ENCODE measurements around the gene HOXB4.

Gene HOXB4

GRCh38 chr17:48589831-48590606 is 11.9 kb upstream of the HOXB4 start, which contains the start of gene HOXB3:
Gene HOXB3, minus strand, starts transcription at chr17:48590241. Its CDS starts 37,767 bp downstream, at chr17:48552474.
- no peak for DNase-seq (ENCODE audit: low read depth in 2 of 2)

GRCh38 chr17:48589060-48589830 is 11.1 kb upstream of the HOXB4 start:
- DNase-seq (ENCODE audit: low read depth in 2 of 2), result no peak

- no peak for DNase-seq (ENCODE audit: low read depth in 2 of 2)
Measured at GRCh38 chr17:48588528-48588927, 10.4 kb upstream of the HOXB4 start.

GRCh38 chr17:48588074-48588415 is 9.9 kb upstream of the HOXB4 start:
- DNase-seq (ENCODE audit: low read depth in 2 of 2), result no peak

GRCh38 chr17:48587276-48588073 is 9.3 kb upstream of the HOXB4 start:
- DNase-seq (ENCODE audit: low read depth in 2 of 2), result no peak

GRCh38 chr17:48586355-48587258 is 8.5 kb upstream of the HOXB4 start:
- no peak for DNase-seq (ENCODE audit: low read depth in 2 of 2)

GRCh38 chr17:48584223-48584741 is 6.1 kb upstream of the HOXB4 start:
- DNase-seq (ENCODE audit: low read depth in 2 of 2), result no peak

GRCh38 chr17:48583708-48584222 is 5.6 kb upstream of the HOXB4 start:
- no peak for DNase-seq (ENCODE audit: low read depth in 2 of 2)

GRCh38 chr17:48582750-48583069 is 4.6 kb upstream of the HOXB4 start:
- no peak for DNase-seq (ENCODE audit: low read depth in 2 of 2)

- no peak for DNase-seq (ENCODE audit: low read depth in 2 of 2)
Measured at GRCh38 chr17:48579760-48580554, 1.8 kb upstream of the HOXB4 start.

GRCh38 chr17:48579471-48579759 is 1.3 kb upstream of the HOXB4 start:
- no peak for DNase-seq (ENCODE audit: low read depth in 2 of 2)

GRCh38 chr17:48578616-48579470 is 693 bp upstream of the HOXB4 start:
- no peak for DNase-seq (ENCODE audit: low read depth in 2 of 2)

- DNase-seq (ENCODE audit: low read depth in 2 of 2), result no peak
Measured at GRCh38 chr17:48577330-48577945, 712 bp downstream of the HOXB4 start.

- no peak for DNase-seq (ENCODE audit: low read depth in 2 of 2)
Measured at GRCh38 chr17:48576479-48577309, 1.5 kb downstream of the HOXB4 start.

- no peak for DNase-seq (ENCODE audit: low read depth in 2 of 2)
Measured at GRCh38 chr17:48575673-48576478, 2.3 kb downstream of the HOXB4 start.

- no peak for DNase-seq (ENCODE audit: low read depth in 2 of 2)
Measured at GRCh38 chr17:48575066-48575582, 3.0 kb downstream of the HOXB4 start.

GRCh38 chr17:48574505-48575065 is 3.6 kb downstream of the HOXB4 start:
- no peak for DNase-seq (ENCODE audit: low read depth in 2 of 2)

All from stimulated activated CD8-positive, alpha-beta memory T cell treated with anti-CD3 and anti-CD28 coated beads, Interleukin-15, amount 100 ng/mL, for 48 hours (primary cell).